HG03060 (cell line): ENCODE measurements around the gene TMEM116.
"Not testable (repeated sequence)": the region's sequence is repeated elsewhere in the genome, so short reads cannot be mapped to it uniquely, and the experiment has no call there.

ENCODE experiments used
- ATAC-seq: cut with Tn5 transposase; IDR thresholded peaks from one replicate; pipeline ENCODE4 v1.9.1; 2021; ENCODE audit warnings: low read depth, moderate number of reproducible peaks; ENCODE audit not compliant: unreplicated experiment

TMEM116 gene

DNA sequence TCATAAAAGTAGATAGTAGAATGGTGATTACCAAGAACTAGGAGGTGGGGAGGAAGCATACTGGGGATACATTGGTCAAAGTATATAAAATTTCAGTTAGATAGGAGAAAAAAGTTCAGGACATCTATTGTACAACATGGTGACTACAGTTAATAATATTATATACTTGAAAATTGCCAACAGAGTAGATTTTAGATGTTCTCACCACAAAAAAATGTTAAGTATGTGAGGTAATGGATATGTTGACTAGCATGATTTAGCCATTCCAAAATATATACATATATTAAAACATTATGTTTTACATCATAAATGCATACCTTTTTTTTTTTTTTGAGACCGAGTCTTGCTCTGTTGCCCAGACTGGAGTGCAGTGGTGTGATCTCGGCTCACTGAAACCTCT, 31.0 kb downstream of the TMEM116 start:
- no peak for ATAC-seq

DNA sequence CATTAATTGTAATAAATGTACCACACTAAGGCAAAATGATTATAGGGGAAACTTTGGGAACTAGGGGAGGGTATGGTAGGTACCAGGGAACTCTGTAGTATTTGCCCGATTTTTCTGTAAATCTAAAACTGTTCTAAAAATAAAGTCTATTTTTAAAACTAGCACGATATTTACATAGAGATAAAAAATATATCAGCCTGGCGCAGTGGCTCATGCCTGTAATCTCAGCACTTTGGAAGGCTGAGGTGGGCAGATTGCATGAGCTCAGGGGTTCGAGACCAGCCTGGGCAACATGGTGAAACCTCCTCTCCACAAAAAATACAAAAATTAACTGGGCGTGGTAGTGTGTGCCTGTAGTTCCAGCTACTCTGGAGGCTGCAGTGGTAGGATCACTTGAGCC, 32.4 kb downstream of the TMEM116 start:
- no peak for ATAC-seq

DNA sequence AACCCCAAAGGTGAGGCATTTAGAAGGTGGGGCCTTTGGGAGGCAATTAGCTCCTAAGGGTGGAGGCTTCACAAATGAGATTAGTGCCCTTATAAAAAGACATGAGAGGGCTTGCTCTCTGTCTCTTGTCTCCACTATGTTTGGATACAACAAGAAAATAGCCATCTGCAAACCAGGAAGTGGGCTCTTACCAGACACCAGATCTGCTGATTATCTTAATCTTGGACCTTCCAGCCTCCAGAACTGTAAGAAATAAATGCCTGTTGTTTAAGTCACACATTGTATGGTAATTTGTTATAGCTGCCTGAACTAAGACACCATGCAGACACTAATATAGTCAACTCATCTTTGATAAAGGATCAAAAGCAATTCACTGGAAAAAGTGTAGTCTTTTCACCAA, 34.4 kb downstream of the TMEM116 start:
- ATAC-seq: no peak

DNA sequence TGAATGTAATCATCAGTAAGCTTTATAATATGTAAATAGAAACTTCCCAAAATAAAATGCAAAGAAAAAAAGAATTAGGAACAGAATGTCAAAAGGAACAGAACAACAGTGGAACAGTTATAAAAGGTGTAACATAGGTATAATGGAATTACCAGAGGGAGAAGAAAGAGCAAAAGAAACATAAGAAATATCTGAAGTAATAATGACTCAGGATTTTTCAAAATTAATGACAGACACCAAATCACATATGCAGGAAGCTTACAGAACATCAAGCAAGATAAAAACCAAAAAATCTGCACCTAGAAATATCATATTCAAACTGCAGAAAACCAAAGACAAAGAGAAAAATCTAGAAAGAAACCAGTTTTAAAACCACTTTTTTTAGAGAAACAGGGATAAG, 36.1 kb downstream of the TMEM116 start:
- no peak for ATAC-seq

DNA sequence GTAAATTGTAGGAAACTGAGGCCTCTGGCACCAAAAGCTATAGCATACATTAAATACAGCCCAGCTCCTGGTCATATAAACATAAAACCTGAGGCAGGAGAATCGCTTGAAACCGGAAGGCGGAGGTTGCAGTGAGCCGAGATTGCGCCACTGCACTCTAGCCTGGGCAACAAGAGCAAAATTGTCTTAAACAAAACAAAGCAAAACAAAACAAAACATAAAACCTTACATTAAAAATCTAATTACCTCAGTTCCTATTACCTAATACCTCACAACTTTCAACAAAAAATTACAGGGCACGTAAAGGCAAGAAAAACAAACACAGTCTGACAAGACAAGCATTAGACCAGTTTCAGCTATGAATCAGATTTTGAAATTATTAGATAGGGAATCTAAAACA, 36.7 kb downstream of the TMEM116 start:
- no peak for ATAC-seq

DNA sequence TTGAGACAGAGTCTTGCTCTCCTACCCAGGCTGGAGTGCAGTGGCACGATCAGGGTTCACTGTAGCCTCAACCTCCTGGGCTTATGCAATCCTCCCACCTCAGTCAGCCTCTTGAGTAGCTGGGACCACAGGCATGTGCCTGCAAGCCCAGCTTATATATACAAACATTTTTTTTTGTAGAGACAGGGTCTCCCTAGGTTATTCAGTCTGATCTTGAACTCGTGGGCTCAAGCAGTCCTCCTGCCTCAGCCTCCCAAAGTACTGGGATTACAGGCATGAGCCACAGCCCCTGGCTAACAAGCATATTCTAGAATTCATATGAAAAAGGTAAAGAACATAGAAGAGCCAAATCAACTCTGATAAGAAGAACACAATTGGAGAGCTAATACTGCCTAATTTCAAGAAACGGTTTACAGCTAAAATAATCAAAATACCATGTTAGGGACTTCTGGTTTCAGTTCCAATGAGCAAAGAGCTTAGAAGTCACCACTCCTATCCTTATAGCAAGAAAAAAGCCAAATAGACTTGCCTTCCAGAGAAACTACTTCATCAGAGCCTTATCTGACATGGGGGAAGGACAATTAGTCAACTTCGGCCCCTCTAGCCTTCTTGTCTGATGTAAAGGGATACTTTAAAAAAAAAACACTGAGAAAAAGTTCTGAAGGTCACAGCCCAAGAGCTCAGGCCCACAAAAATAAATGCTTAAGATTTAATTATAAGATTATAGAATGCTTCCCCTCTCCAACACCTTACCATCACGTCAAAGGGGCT, 37.6 kb downstream of the TMEM116 start:
- no peak for ATAC-seq

DNA sequence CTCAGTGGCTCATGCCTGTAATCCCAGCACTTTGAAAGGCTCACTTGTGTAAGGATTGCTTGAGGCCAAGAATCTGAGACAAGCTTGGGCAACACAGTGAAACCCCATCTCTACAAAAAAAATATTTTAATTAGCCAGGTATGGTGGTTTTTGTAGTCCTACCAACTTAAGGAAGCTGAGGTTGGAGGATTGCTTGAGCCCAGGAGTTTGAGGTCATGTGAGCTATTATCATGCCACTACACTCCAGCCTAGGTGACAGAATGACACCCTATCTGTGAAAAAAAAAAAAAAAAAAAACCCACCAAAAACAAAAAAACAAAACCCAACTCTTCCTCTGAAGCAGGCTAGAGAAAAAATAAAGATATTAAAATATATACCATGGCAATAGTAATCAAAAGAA, 41.2 kb downstream of the TMEM116 start:
- no peak for ATAC-seq

DNA sequence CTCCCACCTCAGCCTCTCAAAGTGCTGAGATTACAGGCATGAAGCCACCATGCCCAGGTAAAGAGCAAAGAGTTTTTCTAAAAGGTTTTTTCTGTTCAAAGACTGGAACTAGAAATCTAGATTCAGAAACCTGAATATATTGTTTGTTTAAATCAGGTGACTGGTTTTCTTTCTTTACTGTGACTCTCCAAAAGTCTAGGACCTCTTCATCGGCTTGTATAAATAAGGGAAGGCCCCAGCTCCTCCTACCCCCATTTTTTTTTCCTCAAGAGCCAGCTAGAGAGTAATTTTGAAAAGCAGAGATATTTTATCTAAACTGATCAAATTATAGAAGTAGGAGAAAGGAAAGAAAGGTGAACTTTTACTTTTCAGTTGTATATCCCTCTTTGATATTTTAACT, 48.0 kb downstream of the TMEM116 start:
- ATAC-seq: no peak

DNA sequence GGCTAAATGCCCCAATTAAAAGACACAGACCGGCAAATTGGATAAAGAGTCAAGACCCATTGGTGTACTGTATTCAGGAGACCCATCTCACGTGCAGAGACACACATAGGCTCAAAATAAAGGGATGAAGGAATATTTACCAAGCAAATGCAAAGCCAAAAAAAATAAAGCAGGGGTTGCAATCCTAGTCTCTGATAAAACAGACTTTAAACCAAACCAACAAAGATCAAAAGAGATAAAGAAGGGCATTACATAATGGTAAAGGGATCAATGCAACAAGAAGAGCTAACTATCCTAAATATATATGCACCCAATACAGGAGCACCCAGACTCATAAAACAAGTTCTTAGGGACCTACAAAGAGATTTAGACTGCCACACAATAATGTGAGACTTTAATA, 53.4 kb downstream of the TMEM116 start:
- not testable (repeated sequence) for ATAC-seq

DNA sequence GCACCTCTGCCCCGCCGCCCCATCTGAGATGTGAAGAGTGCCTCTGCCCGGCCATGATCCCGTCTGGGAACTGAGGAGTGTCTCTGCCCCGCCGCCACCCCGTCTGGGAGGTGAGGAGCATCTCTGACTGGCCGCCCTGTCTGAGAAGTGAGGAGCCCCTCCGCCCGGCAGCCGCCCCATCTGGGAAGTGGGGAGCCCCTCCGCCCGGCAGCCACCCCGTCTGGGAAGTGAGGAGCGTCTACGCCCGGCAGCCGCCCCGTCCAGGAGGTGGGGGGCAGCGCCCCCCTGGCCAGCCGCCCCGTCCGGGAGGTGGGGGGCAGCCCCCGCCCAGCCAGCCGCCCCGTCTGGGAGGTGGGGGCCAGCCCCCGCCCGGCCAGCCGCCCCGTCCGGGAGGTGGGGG, 55.7 kb downstream of the TMEM116 start:
- not testable (repeated sequence) for ATAC-seq

DNA sequence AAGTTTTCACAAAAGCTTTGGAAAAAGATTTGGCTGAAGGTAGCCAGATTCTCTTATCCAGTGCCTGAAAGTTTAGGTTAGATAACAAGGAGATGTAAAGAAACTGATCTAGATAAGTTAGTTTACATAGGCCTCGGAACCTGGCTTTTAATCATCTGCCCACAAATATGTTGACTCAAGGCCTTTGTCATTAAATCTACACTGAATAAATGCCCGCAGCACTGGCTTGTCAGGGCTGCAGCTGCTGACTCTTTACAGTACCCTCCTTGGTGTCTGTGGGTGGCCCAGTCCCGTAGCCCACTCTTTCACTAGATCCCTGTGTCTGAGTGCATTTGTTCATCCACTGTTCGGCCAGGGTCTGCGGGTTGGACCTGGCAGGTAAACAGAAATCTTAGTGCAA, 58.0 kb downstream of the TMEM116 start:
- ATAC-seq: no peak

DNA sequence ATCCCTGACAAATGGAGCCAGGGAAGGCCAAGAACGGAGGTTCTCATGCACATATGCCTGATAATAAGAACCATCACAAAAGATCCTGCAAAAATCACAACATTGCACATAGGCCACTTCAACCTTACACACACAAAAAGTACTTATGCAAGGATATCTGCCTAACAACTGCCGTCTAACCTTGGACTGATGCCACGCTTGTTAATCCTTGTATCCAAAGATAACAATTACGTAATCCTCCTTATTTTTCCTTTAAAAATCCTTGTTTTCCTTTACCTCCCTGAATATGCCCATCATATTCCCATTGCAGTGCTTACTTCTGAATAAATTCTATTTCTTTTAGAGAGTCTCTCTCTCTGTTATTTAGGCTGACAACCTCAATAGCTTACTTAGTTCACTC, 59.5 kb downstream of the TMEM116 start:
- ATAC-seq: no peak

DNA sequence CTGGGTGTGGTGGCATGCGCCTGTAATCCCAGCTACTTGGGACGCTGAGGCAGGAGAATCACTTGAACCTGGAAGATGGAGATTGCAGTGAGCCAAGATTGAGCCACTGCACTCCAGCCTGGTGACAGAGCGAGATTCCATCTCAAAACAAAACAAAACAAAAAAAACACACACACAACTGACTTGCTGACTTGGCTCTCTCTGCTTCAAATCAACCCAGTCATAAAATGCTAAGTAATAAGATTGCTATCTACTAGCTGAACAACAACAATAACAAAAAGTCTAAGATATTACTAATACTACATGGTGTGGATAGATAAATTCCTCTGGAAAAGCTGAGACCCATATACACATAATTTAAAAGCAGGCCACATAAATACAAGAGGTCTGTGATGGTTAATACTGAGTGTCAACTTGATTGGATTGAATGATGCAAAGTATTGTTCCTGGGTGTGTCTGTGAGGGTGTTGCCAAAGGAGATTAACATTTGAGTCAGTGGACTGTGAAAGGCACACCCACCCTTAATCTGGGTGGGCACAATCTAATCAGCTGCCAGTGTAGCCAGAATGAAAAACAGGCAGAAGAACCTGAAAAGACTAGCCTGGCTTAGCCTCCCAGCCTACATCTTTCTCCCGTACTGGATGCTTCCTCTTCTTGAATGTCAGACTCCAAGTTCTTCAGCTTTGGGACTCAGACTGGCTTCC, 60.7 kb downstream of the TMEM116 start:
- not testable (repeated sequence) for ATAC-seq

DNA sequence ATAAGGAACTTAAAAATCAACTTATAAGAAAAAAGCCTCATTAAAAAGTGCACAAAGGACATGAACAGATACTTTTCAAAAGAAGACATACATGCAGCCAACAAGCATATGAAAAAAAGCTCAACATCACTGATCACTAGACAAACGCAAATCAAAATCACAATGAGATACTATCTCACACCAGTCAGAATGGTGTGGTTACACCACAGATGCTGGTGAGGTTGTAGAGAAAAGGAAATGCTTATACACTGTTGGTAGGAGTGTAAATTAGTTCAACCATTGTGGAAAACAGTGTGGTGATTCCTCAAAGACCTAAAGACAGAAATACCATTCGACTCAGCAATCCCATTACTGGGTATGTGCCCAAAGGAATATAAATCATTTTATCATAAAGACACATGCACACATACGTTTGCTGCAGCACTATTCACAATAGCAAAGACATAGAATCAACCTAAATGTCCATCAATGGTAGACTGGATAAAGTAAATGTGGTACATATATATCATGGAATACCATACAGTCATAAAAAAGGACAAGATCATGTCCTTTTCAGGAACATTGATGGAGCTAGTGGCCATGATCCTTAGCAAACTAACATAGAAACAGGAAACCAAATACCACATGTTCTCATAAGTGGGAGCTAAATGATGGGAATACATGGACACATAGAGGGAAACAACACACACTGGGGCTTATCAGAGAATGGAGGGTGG, 61.8 kb downstream of the TMEM116 start:
- ATAC-seq: not testable (repeated sequence)

DNA sequence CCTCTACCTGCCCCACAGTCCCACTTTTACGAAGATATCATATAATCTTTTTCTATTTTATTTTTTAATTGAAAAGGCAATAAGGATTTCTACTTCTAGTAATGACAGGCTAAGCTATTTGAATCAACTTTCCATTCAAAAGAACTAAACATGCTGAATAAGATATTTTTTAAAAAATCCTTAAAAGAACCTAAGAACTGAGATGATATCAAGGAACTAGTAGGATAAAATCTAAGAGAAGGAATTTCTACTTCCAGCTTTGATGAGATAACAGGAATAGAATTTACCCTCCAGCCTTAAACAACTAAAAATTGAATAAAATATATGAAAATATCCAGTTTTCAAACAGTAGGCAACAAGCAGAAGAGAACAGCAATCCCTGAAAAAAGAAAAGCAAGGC, 69.0 kb downstream of the TMEM116 start:
- no peak for ATAC-seq

DNA sequence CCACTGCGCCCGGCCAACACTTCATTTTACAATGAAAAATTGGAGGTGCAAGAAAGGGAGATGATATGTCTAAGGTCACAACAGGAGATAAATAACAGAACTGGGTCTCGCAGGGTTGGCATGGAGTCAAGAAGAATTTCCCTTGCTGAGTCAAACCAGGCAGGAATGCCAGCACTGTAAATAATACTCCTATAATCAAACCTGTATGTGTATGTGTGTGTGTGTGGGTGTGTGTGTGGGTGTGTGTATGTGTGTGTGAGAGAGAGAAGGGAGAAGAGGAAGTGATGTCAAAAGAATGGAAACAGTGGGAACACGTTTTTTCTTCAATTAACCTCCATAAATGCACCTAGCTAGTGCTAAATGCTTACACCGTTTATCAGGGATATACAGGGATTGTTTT, 70.4 kb downstream of the TMEM116 start:
- no peak for ATAC-seq

DNA sequence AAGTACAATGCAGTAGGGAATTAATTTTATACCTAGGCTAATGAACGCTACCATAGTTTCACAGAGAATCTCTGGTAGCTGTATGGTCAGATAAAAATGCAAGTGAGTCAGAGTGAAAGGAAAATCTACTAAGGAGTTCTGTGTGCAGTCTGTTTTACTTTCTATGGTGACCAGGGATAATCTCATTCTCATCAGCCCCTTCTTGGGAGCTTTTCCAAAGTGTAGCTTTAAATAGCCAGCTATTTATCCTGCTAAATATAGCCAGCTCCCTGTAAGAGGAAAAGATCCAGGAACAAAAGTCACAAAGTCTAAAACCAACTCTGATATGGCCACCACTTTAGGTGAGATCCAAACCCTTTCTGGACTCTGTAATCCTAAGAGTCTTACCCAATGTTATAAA, 75.5 kb downstream of the TMEM116 start:
- no peak for ATAC-seq

DNA sequence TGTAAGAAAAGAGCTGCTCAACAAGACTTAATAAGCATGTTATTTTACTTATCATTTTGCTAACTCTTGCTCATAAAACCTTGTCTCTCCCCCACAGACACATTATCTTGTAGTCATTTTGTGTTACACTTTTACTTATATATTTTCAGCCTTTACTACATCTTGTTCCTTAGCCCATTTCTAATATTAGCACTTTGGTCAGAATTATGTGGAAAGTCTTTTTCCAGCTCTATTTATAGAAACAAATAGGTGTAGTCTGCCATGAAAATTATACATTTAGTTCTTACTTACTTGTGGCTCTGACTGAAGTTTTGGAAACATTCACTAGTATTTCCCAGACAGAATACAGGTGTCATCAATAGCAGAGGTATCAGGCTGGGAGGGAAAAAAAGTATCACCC, 76.1 kb downstream of the TMEM116 start:
- ATAC-seq: no peak

DNA sequence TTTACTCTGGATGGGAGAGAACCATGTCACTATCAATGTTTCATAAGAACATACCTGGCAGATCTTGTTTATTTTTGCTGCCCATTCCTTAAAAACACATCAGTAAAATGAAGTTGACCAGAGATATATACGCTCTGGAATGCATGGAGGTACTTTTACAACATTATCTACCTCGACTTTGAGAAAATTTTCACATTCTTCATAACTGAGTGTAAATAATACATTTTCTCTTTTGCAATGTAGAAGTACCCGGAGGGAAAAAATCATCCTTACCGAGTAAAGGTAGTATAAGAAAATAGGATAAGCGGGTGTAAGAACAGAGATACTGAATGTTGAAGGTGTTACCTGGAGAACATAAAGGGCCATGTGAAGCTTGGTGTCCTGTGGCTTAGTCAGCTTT, 80.7 kb downstream of the TMEM116 start:
- ATAC-seq: no peak

DNA sequence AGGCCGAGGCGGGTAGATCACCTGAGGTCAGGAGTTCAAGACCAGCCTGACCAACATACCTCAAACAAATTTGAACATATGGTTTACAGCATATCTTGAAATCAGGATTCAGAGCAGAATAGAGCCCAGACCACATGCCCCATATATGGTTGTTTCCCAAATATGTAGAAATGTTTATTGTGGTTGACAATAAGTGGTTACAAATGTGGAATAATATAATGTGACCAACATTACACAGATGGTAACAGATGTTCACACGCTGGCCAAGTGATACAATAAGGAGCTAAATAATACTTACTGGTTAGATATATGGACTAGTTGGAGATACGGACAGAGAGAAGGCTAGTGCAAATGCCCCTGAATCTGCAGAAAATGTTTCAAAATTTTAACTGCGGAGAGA, 85.6 kb downstream of the TMEM116 start:
- ATAC-seq: no peak

DNA sequence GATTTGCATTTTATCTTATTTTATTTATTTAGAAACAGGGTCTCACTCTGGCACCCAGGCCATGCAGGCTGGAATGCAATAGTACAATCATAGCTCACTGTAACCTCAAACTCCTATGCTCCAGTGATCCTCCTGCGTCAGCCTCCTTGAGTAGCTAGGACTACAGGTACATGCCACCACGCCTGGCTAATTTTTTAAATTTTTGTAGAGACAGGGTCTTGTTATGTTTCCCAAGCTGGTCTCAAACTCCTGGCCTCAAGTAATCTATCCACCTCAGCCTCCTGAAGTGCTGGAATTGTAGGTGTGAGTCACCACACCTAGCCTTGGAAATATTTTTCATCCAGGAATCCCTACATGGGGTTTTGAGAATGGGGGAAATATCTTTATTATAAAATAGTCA, 86.3 kb downstream of the TMEM116 start:
- no peak for ATAC-seq

DNA sequence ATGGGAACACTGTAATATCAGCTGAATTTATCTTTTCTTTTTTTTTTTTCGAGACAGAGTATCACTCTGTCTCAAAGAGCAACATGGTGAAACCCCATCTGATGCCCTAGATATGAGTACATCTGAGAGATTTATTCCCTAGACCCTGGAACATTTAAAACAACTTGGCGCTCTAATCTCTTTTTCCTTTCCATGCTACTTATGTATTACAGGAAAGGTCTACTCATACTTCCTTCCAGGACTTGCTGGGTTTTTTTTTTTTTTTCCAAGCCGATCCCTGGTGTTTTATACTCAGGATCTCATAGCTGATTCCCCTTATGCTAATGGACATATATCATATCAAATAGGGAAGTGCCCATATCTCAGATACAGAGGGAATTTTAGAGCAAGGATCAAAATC, 87.8 kb downstream of the TMEM116 start:
- ATAC-seq: no peak
